GM12801 (cell line): ENCODE results near the gene UBAP1L.

Source experiments
- TF ChIP-seq, protein P1 (sequence below): IDR thresholded peaks from one replicate; pipeline ENCODE4 v1.5.1; 2011; ENCODE audit warnings: control low read depth; ENCODE audit not compliant: insufficient read length; ENCODE audit errors: extremely low read depth

UBAP1L gene

DNA sequence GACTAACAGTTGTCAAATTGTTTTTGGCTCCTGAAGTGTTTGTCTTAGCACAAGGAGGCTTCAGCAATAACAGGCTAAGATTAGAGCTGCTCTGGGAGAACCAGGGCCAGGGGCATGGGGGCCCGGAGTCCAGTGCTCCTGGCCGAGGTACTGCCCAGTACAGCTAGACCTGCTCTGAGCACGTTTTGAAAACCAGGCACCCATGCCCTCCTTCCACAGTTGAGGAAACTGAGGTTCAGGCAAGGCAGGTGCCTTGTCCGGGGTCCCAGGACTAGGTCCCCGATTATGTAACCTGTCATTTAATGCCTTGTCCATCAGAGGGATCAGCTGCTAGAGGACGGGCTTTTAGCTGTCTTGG, 19.3 kb downstream of the UBAP1L start:
- TF ChIP-seq, protein P1, sequence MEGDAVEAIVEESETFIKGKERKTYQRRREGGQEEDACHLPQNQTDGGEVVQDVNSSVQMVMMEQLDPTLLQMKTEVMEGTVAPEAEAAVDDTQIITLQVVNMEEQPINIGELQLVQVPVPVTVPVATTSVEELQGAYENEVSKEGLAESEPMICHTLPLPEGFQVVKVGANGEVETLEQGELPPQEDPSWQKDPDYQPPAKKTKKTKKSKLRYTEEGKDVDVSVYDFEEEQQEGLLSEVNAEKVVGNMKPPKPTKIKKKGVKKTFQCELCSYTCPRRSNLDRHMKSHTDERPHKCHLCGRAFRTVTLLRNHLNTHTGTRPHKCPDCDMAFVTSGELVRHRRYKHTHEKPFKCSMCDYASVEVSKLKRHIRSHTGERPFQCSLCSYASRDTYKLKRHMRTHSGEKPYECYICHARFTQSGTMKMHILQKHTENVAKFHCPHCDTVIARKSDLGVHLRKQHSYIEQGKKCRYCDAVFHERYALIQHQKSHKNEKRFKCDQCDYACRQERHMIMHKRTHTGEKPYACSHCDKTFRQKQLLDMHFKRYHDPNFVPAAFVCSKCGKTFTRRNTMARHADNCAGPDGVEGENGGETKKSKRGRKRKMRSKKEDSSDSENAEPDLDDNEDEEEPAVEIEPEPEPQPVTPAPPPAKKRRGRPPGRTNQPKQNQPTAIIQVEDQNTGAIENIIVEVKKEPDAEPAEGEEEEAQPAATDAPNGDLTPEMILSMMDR, result no peak

DNA sequence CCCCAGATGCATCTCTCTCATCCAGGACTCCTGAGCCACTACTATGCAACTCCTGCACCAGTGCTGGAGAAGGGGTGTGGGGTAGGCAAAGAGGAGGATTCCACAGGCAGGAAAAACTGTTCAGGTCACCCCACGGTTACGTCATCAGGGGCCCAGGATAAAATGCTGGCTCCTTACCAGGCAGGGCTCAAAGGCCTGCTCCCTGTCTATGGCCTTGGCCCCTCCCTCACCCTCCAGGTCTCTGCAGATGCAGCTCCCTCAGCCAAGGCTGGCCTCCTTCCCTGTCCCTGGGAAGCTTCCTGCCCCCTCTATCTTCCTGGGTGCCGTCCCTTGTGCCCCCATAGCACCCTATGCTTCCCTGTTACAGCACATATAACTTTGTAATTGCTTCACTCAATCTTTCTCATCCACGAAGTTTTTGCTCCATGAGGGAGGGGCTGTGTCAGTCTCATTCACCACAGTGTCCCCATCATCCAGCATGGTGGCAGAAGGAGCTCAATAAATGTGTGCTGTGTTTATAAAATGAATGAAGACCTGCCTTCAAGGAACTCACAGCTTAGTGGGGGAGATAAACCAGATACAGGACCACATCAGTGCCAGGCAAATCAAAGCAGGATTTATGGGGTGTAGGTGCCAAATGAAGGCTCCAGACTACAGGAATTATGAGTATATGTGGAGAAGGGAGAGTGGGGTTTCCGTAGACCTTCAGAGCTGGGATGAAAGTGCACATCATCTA, 19.8 kb downstream of the UBAP1L start:
- TF ChIP-seq, protein P1, result no peak

DNA sequence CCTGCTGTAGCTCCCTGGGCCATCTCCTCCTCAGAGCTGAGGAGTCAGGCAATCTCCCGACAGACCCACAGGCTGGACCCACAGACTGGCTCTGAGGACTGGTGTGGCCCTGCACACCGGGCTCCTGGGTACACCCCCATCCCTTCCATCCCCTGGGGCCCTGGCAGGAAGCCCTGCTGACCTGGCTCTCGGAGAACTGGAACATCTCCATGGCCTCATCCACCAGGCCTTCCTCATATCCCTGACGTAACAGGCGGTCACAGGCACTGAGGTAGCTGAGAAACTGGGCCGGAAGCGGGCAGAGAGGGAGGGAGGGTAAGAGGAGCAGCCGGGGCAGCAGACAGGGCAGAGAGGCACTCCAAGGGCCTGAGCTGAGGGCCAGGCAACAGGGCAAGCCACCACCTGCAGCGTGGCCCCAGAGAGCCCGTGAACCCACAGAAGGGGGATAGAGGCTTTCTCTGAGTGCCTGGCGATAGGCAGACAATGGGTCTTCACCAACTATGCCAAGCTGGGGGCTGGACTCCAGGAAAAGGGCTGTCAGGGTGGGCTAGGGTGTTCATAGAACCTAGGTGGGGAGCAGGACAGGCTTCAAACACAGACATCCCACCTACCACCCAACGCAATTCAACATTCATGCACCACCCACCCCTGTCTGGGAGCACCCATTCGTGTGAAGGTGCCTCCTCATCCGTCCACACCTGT, 20.6 kb downstream of the UBAP1L start:
- TF ChIP-seq, protein P1, result no peak

DNA sequence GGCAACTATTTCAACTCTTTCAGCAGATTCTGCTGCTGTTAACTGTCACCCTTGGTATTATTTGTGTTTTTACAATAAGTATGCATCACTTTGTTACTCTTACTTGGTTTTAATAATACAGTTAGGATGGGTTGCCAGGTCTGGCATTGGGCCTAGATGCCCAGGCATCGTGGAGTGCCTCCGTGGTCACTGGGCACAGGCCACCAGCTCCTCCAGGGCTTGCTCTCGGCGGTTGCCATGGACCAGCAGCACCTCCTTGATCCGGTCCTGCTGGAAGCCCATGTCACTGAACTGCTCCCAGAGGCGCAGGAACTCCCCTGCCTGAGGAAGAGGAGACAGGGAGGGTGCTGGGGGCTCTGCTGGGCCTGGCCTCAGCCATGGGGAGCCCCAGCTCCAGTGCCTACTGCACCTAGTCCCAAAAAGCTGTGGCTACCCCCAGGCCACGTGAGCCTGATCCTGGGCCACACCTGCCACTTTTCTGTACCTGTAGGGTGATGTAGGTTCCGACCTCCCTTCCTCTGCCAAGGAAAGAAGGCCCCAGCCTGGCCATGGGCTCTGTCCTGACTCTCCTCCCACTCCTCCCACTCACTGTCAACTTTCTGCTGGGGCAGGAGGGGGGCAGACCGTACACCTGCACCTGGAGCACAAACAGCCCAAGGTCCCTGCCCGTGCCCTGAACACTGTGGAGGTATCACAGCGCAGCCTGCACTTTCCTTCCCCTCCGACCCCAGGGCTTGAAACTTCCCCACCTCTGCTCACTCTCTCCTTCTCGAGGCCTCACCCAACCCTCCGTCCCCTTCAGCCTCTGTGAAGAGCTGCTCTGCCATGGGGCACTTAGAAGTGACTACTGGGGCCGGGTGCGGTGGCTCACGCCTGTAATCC, 21.8 kb downstream of the UBAP1L start:
- TF ChIP-seq, protein P1, result no peak

DNA sequence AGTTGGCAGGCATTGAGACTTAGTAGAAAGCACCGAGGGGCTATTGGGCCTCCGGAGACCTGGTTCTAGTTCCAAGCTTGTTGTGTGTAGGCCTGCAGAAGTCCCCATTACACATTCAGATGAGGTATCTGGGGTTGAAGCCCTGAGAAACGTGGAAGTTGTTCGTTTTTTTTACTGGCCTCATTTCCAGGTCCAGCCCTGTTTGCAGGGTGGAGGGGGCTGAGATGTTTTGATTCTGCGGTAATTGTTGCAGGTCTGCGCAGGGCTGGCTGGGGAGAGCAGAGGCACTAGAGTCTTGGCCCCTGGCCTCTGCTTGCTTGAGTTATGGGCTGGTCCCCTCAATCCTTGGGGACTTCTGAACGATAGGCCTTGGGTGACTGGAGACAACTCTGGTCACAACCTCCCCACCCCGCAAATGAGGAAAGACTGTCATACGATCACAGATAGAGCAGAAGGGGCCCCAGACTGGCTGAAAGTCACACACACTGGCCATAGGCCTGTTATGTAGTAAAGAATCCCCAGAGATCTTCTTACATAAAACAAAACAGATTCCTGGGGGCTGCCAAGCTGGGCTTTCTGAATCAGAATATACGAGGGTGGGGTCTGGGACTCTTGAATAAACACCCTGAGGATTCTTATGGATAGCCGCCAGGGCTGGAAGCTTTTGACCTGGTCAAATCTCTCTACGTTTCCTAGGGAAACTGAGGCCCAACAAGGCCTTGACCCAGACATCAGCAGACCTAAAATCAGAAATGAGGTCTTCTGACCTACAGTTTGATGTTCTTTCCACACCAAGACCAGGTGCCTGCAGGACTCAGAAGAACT, 22.8 kb downstream of the UBAP1L start:
- TF ChIP-seq, protein P1, result no peak

DNA sequence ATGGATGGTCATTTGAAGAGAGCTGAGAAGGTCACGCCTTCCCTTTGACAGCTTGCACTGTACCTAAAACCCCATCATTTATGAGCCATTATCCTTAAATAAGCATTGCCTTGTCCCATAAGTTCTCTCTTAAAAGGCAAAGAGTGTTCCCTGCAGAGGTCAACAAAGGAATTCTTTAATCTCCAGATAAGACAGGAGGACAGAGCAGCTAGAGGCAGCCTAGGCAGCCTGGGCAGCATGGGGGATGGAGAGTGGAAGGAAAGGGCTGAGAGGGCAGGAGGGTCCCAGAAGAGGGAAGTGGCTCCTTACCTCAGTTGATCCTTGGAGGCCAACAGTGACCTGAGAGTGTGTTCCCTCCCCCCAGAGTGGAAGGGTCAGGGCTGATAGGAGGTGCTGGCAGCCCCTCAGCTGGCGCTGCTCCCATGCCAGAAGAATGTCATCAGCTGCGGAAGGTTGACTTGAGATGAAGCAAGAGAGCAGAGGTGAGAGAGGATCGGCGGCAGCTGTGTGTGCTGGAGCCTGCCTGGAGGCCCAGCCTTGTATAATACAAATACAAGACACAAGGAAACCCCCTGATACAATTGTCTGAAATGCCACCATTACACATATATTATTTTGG, 25.7 kb downstream of the UBAP1L start:
- TF ChIP-seq, protein P1, result no peak
